CD4-positive, alpha-beta memory T cell (primary cell): Measurements from ENCODE around the gene RNF114. TPM values are rescaled to one million over a fixed set of nuclear protein-coding genes. Genes with fewer than 3 reads are reported as not detected.

Experiments used
- CTCF ChIA-PET: fragments of 350-600 bp; sonication (Branson Sonifier 250); formaldehyde crosslinking; loops from one replicate; lab custom pipeline; 2021; ENCODE audit warnings: inconsistent platforms; ENCODE audit not compliant: partially characterized antibody; lab: Charles Lee
- POLR2A ChIA-PET: fragments of 350-600 bp; sonication (Branson Sonifier 250); formaldehyde crosslinking; loops from one replicate; lab custom pipeline; 2021; ENCODE audit not compliant: partially characterized antibody; lab: Charles Lee
- DNase-seq, 5 donors: peaks; one replicate each; pipeline versions ENCODE4 v3.0.0 to v3.0.0-alpha.2; 2020 to 2022; ENCODE audit warnings: mixed read lengths in 1 of 5
- H3K27ac ChIP-seq: one replicate; pipeline ENCODE4 v1.7.0; 2013; ENCODE audit warnings: low read depth, low read length
- H3K27me3 ChIP-seq: 2 replicates; pipeline ENCODE4 v1.7.0; 2013; ENCODE audit warnings: mild to moderate bottlenecking, low read length, moderate library complexity; ENCODE audit not compliant: insufficient read depth
- H3K36me3 ChIP-seq: 2 replicates; pipeline ENCODE4 v1.7.0; 2013; ENCODE audit warnings: mild to moderate bottlenecking, low read length, moderate library complexity; ENCODE audit not compliant: insufficient read depth
- H3K4me1 ChIP-seq: 2 replicates; pipeline ENCODE4 v1.7.0; 2013; ENCODE audit warnings: mild to moderate bottlenecking, low read length, moderate library complexity; ENCODE audit not compliant: insufficient read depth
- H3K4me3 ChIP-seq, 2 donors: one replicate each; pipeline ENCODE4 v1.7.0; 2013; ENCODE audit warnings: low read length in 2 of 2, mild to moderate bottlenecking in 1 of 2
- H3K9me3 ChIP-seq, 2 donors: one replicate each; pipeline ENCODE4 v1.7.0; 2013; ENCODE audit warnings: low read length in 2 of 2, control low read depth in 1 of 2; ENCODE audit not compliant: control insufficient read depth in 1 of 2
- H3K27ac Mint-ChIP-seq, 7 donors: one replicate each; pipeline ENCODE4 v1.8.0; 2020 to 2021; ENCODE audit warnings: mixed read lengths in 7 of 7, mild to moderate bottlenecking in 6 of 7, inconsistent platforms in 3 of 7, moderate library complexity in 3 of 7
- H3K27me3 Mint-ChIP-seq, 2 donors: one replicate each; pipeline ENCODE4 v1.8.0; 2020 to 2021; ENCODE audit warnings: mixed read lengths in 2 of 2
- H3K36me3 Mint-ChIP-seq, 2 donors: one replicate each; pipeline ENCODE4 v1.8.0; 2020 to 2021; ENCODE audit warnings: mixed read lengths in 2 of 2, inconsistent platforms in 1 of 2, mild to moderate bottlenecking in 1 of 2
- H3K4me1 Mint-ChIP-seq, 4 donors: one replicate each; pipeline ENCODE4 v1.8.0; 2020 to 2021; ENCODE audit warnings: mixed read lengths in 4 of 4, mild to moderate bottlenecking in 1 of 4
- H3K4me3 Mint-ChIP-seq, 8 donors: one replicate each; pipeline ENCODE4 v1.8.0; 2020 to 2021; ENCODE audit warnings: mixed read lengths in 8 of 8, mild to moderate bottlenecking in 7 of 8, moderate library complexity in 6 of 8, inconsistent platforms in 3 of 8
- H3K9me3 Mint-ChIP-seq, 8 donors: one replicate each; pipeline ENCODE4 v1.8.0; 2020 to 2021; ENCODE audit warnings: mixed read lengths in 8 of 8, mild to moderate bottlenecking in 5 of 8, inconsistent platforms in 3 of 8, moderate library complexity in 1 of 8
- intact Hi-C: fragments of 100-400 bp; cut with micrococcal nuclease; formaldehyde crosslinking; loops from one replicate; pipeline ENCODE4 v1.15.1; 2023
- polyA plus RNA-seq, 2 donors: library from polyadenylated mRNA; unstranded; fragments of 300-500 nt; fragmentation: Illumina TruSeq; gene quantifications; one replicate each; pipeline ENCODE4 v1.2.3, GENCODE V29; 2021
- total RNA-seq, 2 experiments: library from RNA; stranded (reverse); gene quantifications; one replicate each; pipeline ENCODE4 v1.2.3, GENCODE V29; 2021

RNF114 gene
- total and polyA plus RNA-seq, 4 experiments from 2014 or later, result 96.3 to 177 (median 104) TPM

GRCh38 chr20:49964964-49965780 lies 29.0 kb downstream of the RNF114 start:
- Histone ChIP-seq H3K4me1 (no peaks in the 10 kb centered on the region), H3K27ac (no peak overlapping the region), H3K27me3 (no peaks in the 10 kb centered on the region), H3K9me3 (no peaks in the 10 kb centered on the region), H3K36me3 (no peaks in the 10 kb centered on the region), H3K4me3 (no peak overlapping the region)
- no peaks in the 10 kb centered on the region for H3K27me3 Mint-ChIP-seq
- no peaks in the 10 kb centered on the region for H3K9me3 Mint-ChIP-seq
- no peak overlapping the region for H3K4me3 Mint-ChIP-seq
- intact Hi-C loops, result no loop called here
- no peak for DNase-seq
- no peaks in the 10 kb centered on the region for H3K4me1 Mint-ChIP-seq
- peaks cover 0 to 2% of the 10 kb centered on the region in 2 donors for H3K36me3 Mint-ChIP-seq
- peak overlapping the region in 1 of 7 donors; percentile 65 for H3K27ac Mint-ChIP-seq
- POLR2A ChIA-PET, result interaction anchor here (1.0 kb wide), 1 partner anchor 17 kb away, joined by 3 read pairs; no protein-coding TSS in a partner anchor
- CTCF ChIA-PET, result interaction anchor here (0.6 to 1.4 kb wide), 6 partner anchors 11 to 204 kb away, joined by 3 to 4 read pairs (median 3); no protein-coding TSS in a partner anchor

- no peaks in the 10 kb centered on the region for H3K9me3 ChIP-seq
- no peak overlapping the region for H3K4me3 Mint-ChIP-seq
- ChIA-PET CTCF (interaction anchor here (0.7 to 1.5 kb wide), 5 partner anchors 12 to 204 kb away, joined by 3 to 8 read pairs (median 3); no protein-coding TSS in a partner anchor), POLR2A (interaction anchor here (1.0 kb wide), 1 partner anchor 16 kb away, joined by 3 read pairs; no protein-coding TSS in a partner anchor)
- peaks cover 0 to 2% of the 10 kb centered on the region in 2 donors for H3K36me3 Mint-ChIP-seq
- H3K27ac Mint-ChIP-seq, result no peak overlapping the region
- H3K4me3 ChIP-seq, result no peak overlapping the region
- H3K27ac ChIP-seq, result no peak overlapping the region
- H3K27me3 ChIP-seq, result no peaks in the 10 kb centered on the region
- no peak for DNase-seq
- H3K27me3 Mint-ChIP-seq, result no peaks in the 10 kb centered on the region
- no peaks in the 10 kb centered on the region for H3K4me1 ChIP-seq
- no peaks in the 10 kb centered on the region for H3K36me3 ChIP-seq
- no peaks in the 10 kb centered on the region for H3K4me1 Mint-ChIP-seq
- intact Hi-C loops, result no loop called here
- no peaks in the 10 kb centered on the region for H3K9me3 Mint-ChIP-seq
Observed at GRCh38 chr20:49965781-49966305, 29.6 kb downstream of the RNF114 start.

- CTCF ChIA-PET, result interaction anchor here (1.5 kb wide), 1 partner anchor 12 kb away, joined by 8 read pairs; no protein-coding TSS in a partner anchor
Observed at GRCh38 chr20:49966861-49967260, 30.7 kb downstream of the RNF114 start.

GRCh38 chr20:49969234-49969633 lies 33.0 kb downstream of the RNF114 start:
- intact Hi-C loops, result no loop called here
- H3K27ac ChIP-seq, result no peak overlapping the region
- Mint-ChIP-seq H3K27me3 (peaks cover 3% of the 10 kb centered on the region in 2 donors), H3K9me3 (no peaks in the 10 kb centered on the region), H3K4me3 (no peak overlapping the region), H3K4me1 (no peaks in the 10 kb centered on the region), H3K27ac (no peak overlapping the region), H3K36me3 (peaks cover 0 to under 1% of the 10 kb centered on the region in 2 donors)
- CTCF ChIA-PET, result no interaction called here
- no peaks in the 10 kb centered on the region for H3K27me3 ChIP-seq
- DNase-seq, result no peak
- no peaks in the 10 kb centered on the region for H3K4me1 ChIP-seq
- no peak overlapping the region for H3K4me3 ChIP-seq
- H3K9me3 ChIP-seq, result no peaks in the 10 kb centered on the region
- POLR2A ChIA-PET, result no interaction called here
- no peaks in the 10 kb centered on the region for H3K36me3 ChIP-seq

More at GRCh38 chr20:49966861-49967260, 30.7 kb downstream of the RNF114 start:
- Histone ChIP-seq H3K36me3 (no peaks in the 10 kb centered on the region), H3K4me1 (no peaks in the 10 kb centered on the region), H3K4me3 (no peak overlapping the region), H3K27ac (no peak overlapping the region), H3K9me3 (no peaks in the 10 kb centered on the region), H3K27me3 (no peaks in the 10 kb centered on the region)
- no peak for DNase-seq
- Mint-ChIP-seq H3K36me3 (peaks cover 0 to 2% of the 10 kb centered on the region in 2 donors), H3K27me3 (no peaks in the 10 kb centered on the region), H3K27ac (no peak overlapping the region), H3K4me3 (no peak overlapping the region), H3K9me3 (no peaks in the 10 kb centered on the region), H3K4me1 (no peaks in the 10 kb centered on the region)
- POLR2A ChIA-PET, result no interaction called here
- intact Hi-C loops, result no loop called here

GRCh38 chr20:49969946-49970345 lies 33.7 kb downstream of the RNF114 start:
- H3K27ac ChIP-seq, result no peak overlapping the region
- CTCF ChIA-PET, result interaction anchor here (0.7 to 1.3 kb wide), 2 partner anchors 9 to 13 kb away, joined by 3 to 4 read pairs; no protein-coding TSS in a partner anchor
- H3K4me1 ChIP-seq, result no peaks in the 10 kb centered on the region
- intact Hi-C loops, result loop anchor here (10.0 kb wide), 1 partner anchor 495 kb away; no protein-coding TSS in a partner anchor
- no peaks in the 10 kb centered on the region for H3K36me3 Mint-ChIP-seq
- no peaks in the 10 kb centered on the region for H3K9me3 ChIP-seq
- H3K27ac Mint-ChIP-seq, result no peak overlapping the region
- POLR2A ChIA-PET, result no interaction called here
- no peaks in the 10 kb centered on the region for H3K9me3 Mint-ChIP-seq
- no peak for DNase-seq
- H3K36me3 ChIP-seq, result no peaks in the 10 kb centered on the region
- H3K27me3 Mint-ChIP-seq, result peaks cover 3% of the 10 kb centered on the region in 2 donors
- no peak overlapping the region for H3K4me3 ChIP-seq
- H3K4me1 Mint-ChIP-seq, result no peaks in the 10 kb centered on the region
- H3K4me3 Mint-ChIP-seq, result no peak overlapping the region
- no peaks in the 10 kb centered on the region for H3K27me3 ChIP-seq

- CTCF ChIA-PET, result interaction anchor here (0.7 to 1.4 kb wide), 3 partner anchors 8 to 101 kb away, joined by 3 to 4 read pairs (median 3); no protein-coding TSS in a partner anchor
- POLR2A ChIA-PET, result no interaction called here
- Mint-ChIP-seq H3K9me3 (no peaks in the 10 kb centered on the region), H3K4me3 (no peak overlapping the region), H3K4me1 (no peaks in the 10 kb centered on the region), H3K36me3 (no peaks in the 10 kb centered on the region), H3K27ac (peak overlapping the region in 1 of 7 donors; percentile 14), H3K27me3 (peaks cover 3% of the 10 kb centered on the region in 2 donors)
- H3K27ac ChIP-seq, result no peak overlapping the region
- DNase-seq, result no peak
- no peak overlapping the region for H3K4me3 ChIP-seq
- no peaks in the 10 kb centered on the region for H3K4me1 ChIP-seq
- no peaks in the 10 kb centered on the region for H3K27me3 ChIP-seq
- no peaks in the 10 kb centered on the region for H3K9me3 ChIP-seq
- intact Hi-C loops, result loop anchor here (10.0 kb wide), 1 partner anchor 494 kb away; no protein-coding TSS in a partner anchor
- H3K36me3 ChIP-seq, result no peaks in the 10 kb centered on the region
Observed at GRCh38 chr20:49970498-49970897, 34.3 kb downstream of the RNF114 start.

GRCh38 chr20:49973981-49974380 lies 37.8 kb downstream of the RNF114 start:
- Histone ChIP-seq H3K4me1 (no peaks in the 10 kb centered on the region), H3K9me3 (no peaks in the 10 kb centered on the region), H3K36me3 (no peaks in the 10 kb centered on the region), H3K27me3 (no peaks in the 10 kb centered on the region), H3K27ac (no peak overlapping the region), H3K4me3 (no peak overlapping the region)
- POLR2A ChIA-PET, result no interaction called here
- DNase-seq, result no peak
- no peak overlapping the region for H3K27ac Mint-ChIP-seq
- no peaks in the 10 kb centered on the region for H3K36me3 Mint-ChIP-seq
- H3K4me3 Mint-ChIP-seq, result no peak overlapping the region
- H3K27me3 Mint-ChIP-seq, result peaks cover 3 to 5% of the 10 kb centered on the region in 2 donors
- intact Hi-C loops, result loop anchor here (10.0 kb wide), 1 partner anchor 491 kb away; no protein-coding TSS in a partner anchor
- H3K4me1 Mint-ChIP-seq, result no peaks in the 10 kb centered on the region
- CTCF ChIA-PET, result interaction anchor here (18.5 kb wide), 1 partner anchor 96 kb away, joined by 265 read pairs; no protein-coding TSS in a partner anchor
- H3K9me3 Mint-ChIP-seq, result no peaks in the 10 kb centered on the region
